ENCODE results near the gene USP25.

The USP25 gene

GRCh38 chr21:15735409-15735808, 5.6 kb downstream of the USP25 start (continued):
- no peak for TF ChIP-seq ZNF449 (tag by site-specific recombination; IDR thresholded peaks at IDR 0.05)
- TF ChIP-seq ZNF398 (tag by site-specific recombination; IDR thresholded peaks at IDR 0.05): no peak
- no peak for TF ChIP-seq REPIN1 (tag by site-specific recombination; IDR thresholded peaks at IDR 0.05; ENCODE audit: low read depth)
- no peak for TF ChIP-seq ZNF138 (tag by site-specific recombination; IDR thresholded peaks at IDR 0.05; ENCODE audit: borderline replicate concordance)
- no peak for TF ChIP-seq AEBP2 (tag by site-specific recombination; IDR thresholded peaks at IDR 0.05; ENCODE audit: borderline replicate concordance)
- no peak for TF ChIP-seq ZNF292 (tag by site-specific recombination; IDR thresholded peaks at IDR 0.05; ENCODE audit: borderline replicate concordance, low read depth)
- TF ChIP-seq ZNF677 (tag by site-specific recombination; IDR thresholded peaks at IDR 0.05): no peak
- no peak for TF ChIP-seq ATF2 (tag by site-specific recombination; IDR thresholded peaks at IDR 0.05; ENCODE audit: low read depth)
- TF ChIP-seq SCRT1 (tag by site-specific recombination; IDR thresholded peaks at IDR 0.05; ENCODE audit: borderline replicate concordance): peak; percentile 29; the same call in 1 of the 2 replicates
- TF ChIP-seq ZNF214 (tag by site-specific recombination; IDR thresholded peaks at IDR 0.05; ENCODE audit: borderline replicate concordance): no peak
- no peak; the same call in 1 of the 2 replicates for TF ChIP-seq ZNF10 (tag by site-specific recombination; IDR thresholded peaks at IDR 0.05)
- TF ChIP-seq ZNF155 (tag by site-specific recombination; IDR thresholded peaks at IDR 0.05): no peak
- no peak for TF ChIP-seq ZNF776 (tag by site-specific recombination; IDR thresholded peaks at IDR 0.05; ENCODE audit: borderline replicate concordance)
- no peak for TF ChIP-seq INSM2 (tag by site-specific recombination; IDR thresholded peaks at IDR 0.05)
- TF ChIP-seq PATZ1 (tag by site-specific recombination; IDR thresholded peaks at IDR 0.05): no peak
- no peak for TF ChIP-seq ZNF530 (tag by site-specific recombination; IDR thresholded peaks at IDR 0.05; ENCODE audit: low read depth)
- TF ChIP-seq REST (tag by site-specific recombination; IDR thresholded peaks at IDR 0.05): no peak
- TF ChIP-seq ZNF549 (tag by site-specific recombination; IDR thresholded peaks at IDR 0.05): no peak
- no peak for TF ChIP-seq ZNF202 (tag by site-specific recombination; IDR thresholded peaks at IDR 0.05; ENCODE audit: borderline replicate concordance)
- TF ChIP-seq ZNF366 (tag by site-specific recombination; conservative IDR thresholded peaks at IDR 0.05): peak; percentile 37; the same call in 1 of the 2 replicates
- no peak for TF ChIP-seq SETDB1 (IDR thresholded peaks at IDR 0.05; ENCODE audit: insufficient read length, low read length)
- no peak for TF ChIP-seq ZNF561 (tag by site-specific recombination; IDR thresholded peaks at IDR 0.05; ENCODE audit: borderline replicate concordance)
- peak; percentile 93 for TF ChIP-seq TCF7L2 (IDR thresholded peaks at IDR 0.05; ENCODE audit: borderline replicate concordance, low read depth, low read length)
- TF ChIP-seq ZNF560 (tag by site-specific recombination; IDR thresholded peaks at IDR 0.05; ENCODE audit: borderline replicate concordance): no peak
- TF ChIP-seq BCL11B (tag by site-specific recombination; IDR thresholded peaks at IDR 0.05; ENCODE audit: low read depth): peak; percentile 55; the same call in 1 of the 2 replicates
- TF ChIP-seq ZFP69B (tag by site-specific recombination; IDR thresholded peaks at IDR 0.05): no peak

Data from HEK293 (cell line).